Adipocyte (in vitro differentiated cells): ENCODE results near the gene MED12L.

Source experiments
- DNase-seq: peaks from one replicate; pipeline ENCODE4 v3.0.0-alpha.2; 2015; ENCODE audit warnings: low read depth
- H3K27me3 ChIP-seq: replicated peaks from 2 replicates; pipeline ENCODE4 v1.7.0; 2013; ENCODE audit warnings: mild to moderate bottlenecking, low read length, moderate library complexity; ENCODE audit not compliant: control insufficient read depth, insufficient read depth
- H3K36me3 ChIP-seq: 2 replicates; pipeline ENCODE4 v1.7.0; 2013; ENCODE audit warnings: low read length, mild to moderate bottlenecking, moderate library complexity; ENCODE audit not compliant: control insufficient read depth, insufficient read depth, severe bottlenecking
- H3K4me1 ChIP-seq: 2 replicates; pipeline ENCODE4 v1.7.0; 2013; ENCODE audit warnings: mild to moderate bottlenecking, low read length, moderate library complexity; ENCODE audit not compliant: control insufficient read depth, insufficient read depth
- H3K4me3 ChIP-seq: 2 replicates; pipeline ENCODE4 v1.7.0; 2013; ENCODE audit warnings: mild to moderate bottlenecking, low read length, moderate library complexity
- H3K9ac ChIP-seq: 2 replicates; pipeline ENCODE4 v1.7.0; 2013; ENCODE audit warnings: mild to moderate bottlenecking, low read length, moderate library complexity
- H3K9me3 ChIP-seq: 2 replicates; pipeline ENCODE4 v1.7.0; 2013; ENCODE audit warnings: mild to moderate bottlenecking, low read length, moderate library complexity; ENCODE audit not compliant: control insufficient read depth

MED12L gene

GRCh38 chr3:151307131-151307530 is 221.7 kb downstream of the MED12L start:
- no peak for DNase-seq
- peaks cover 35% of the 10 kb centered on the region for H3K4me1 ChIP-seq
- no peak overlapping the region for H3K9ac ChIP-seq
- H3K27me3 ChIP-seq = no peaks in the 10 kb centered on the region
- H3K4me3 ChIP-seq = no peak overlapping the region
- H3K36me3 ChIP-seq = no peaks in the 10 kb centered on the region
- no peaks in the 10 kb centered on the region for H3K9me3 ChIP-seq

- no peaks in the 10 kb centered on the region for H3K9me3 ChIP-seq
- H3K27me3 ChIP-seq = no peaks in the 10 kb centered on the region
- peak; percentile 35 for DNase-seq
- H3K36me3 ChIP-seq = no peaks in the 10 kb centered on the region
- H3K4me3 ChIP-seq = no peak overlapping the region
- no peak overlapping the region for H3K9ac ChIP-seq
- H3K4me1 ChIP-seq = peaks cover 34% of the 10 kb centered on the region
These were observed 222.4 kb downstream of the MED12L start for GRCh38 chr3:151307583-151308488.

- no peak for DNase-seq
- H3K36me3 ChIP-seq = no peaks in the 10 kb centered on the region
These were observed 224.1 kb downstream of the MED12L start for GRCh38 chr3:151309566-151309965.

GRCh38 chr3:151312972-151313371 is 227.5 kb downstream of the MED12L start:
- Histone ChIP-seq H3K4me3 (no peak overlapping the region), H3K4me1 (peaks cover 9% of the 10 kb centered on the region), H3K27me3 (no peaks in the 10 kb centered on the region), H3K36me3 (no peaks in the 10 kb centered on the region), H3K9me3 (peaks cover 11% of the 10 kb centered on the region), H3K9ac (no peak overlapping the region)
- no peak for DNase-seq

More at GRCh38 chr3:151309566-151309965, 224.1 kb downstream of the MED12L start:
- Histone ChIP-seq H3K9ac (no peak overlapping the region), H3K9me3 (peaks cover 2% of the 10 kb centered on the region), H3K27me3 (no peaks in the 10 kb centered on the region), H3K4me3 (no peak overlapping the region), H3K4me1 (peaks cover 28% of the 10 kb centered on the region)

GRCh38 chr3:151314137-151314536 is 228.7 kb downstream of the MED12L start:
- no peak overlapping the region for H3K4me3 ChIP-seq
- no peak overlapping the region for H3K9ac ChIP-seq
- H3K4me1 ChIP-seq = peaks cover 17% of the 10 kb centered on the region
- no peak for DNase-seq
- H3K27me3 ChIP-seq = no peaks in the 10 kb centered on the region
- H3K36me3 ChIP-seq = no peaks in the 10 kb centered on the region
- H3K9me3 ChIP-seq = peaks cover 11% of the 10 kb centered on the region

GRCh38 chr3:151314593-151314992 is 229.1 kb downstream of the MED12L start:
- Histone ChIP-seq H3K4me1 (peaks cover 21% of the 10 kb centered on the region), H3K4me3 (no peak overlapping the region), H3K36me3 (no peaks in the 10 kb centered on the region), H3K9ac (no peak overlapping the region), H3K27me3 (no peaks in the 10 kb centered on the region), H3K9me3 (peaks cover 11% of the 10 kb centered on the region)
- no peak for DNase-seq

GRCh38 chr3:151315136-151315535 is 229.7 kb downstream of the MED12L start:
- no peak for DNase-seq
- H3K4me3 ChIP-seq = no peak overlapping the region

GRCh38 chr3:151315846-151316245 is 230.4 kb downstream of the MED12L start:
- Histone ChIP-seq H3K36me3 (no peaks in the 10 kb centered on the region), H3K9me3 (peaks cover 11% of the 10 kb centered on the region), H3K4me3 (no peak overlapping the region), H3K4me1 (peaks cover 34% of the 10 kb centered on the region), H3K27me3 (no peaks in the 10 kb centered on the region), H3K9ac (no peak overlapping the region)
- DNase-seq = no peak

More at GRCh38 chr3:151315136-151315535, 229.7 kb downstream of the MED12L start:
- H3K27me3 ChIP-seq = no peaks in the 10 kb centered on the region
- no peaks in the 10 kb centered on the region for H3K36me3 ChIP-seq
- no peak overlapping the region for H3K9ac ChIP-seq
- peaks cover 11% of the 10 kb centered on the region for H3K9me3 ChIP-seq
- H3K4me1 ChIP-seq = peaks cover 27% of the 10 kb centered on the region

GRCh38 chr3:151316267-151316991 is 231.0 kb downstream of the MED12L start, which contains the start of gene GPR87:
Gene GPR87, minus strand, starts transcription at chr3:151316820. Its CDS starts 16,720 bp downstream, at chr3:151300100.
- H3K36me3 ChIP-seq = no peaks in the 10 kb centered on the region
- H3K4me3 ChIP-seq = no peak within 1 kb of the TSS
- H3K9ac ChIP-seq = no peak within 1 kb of the TSS
- H3K4me1 ChIP-seq = peaks cover 36% of the 10 kb centered on the region
- H3K27me3 ChIP-seq = no peaks in the 10 kb centered on the region
- peaks cover 11% of the 10 kb centered on the region for H3K9me3 ChIP-seq
- no peak for DNase-seq

GRCh38 chr3:151318313-151318712 is 232.8 kb downstream of the MED12L start:
- DNase-seq = no peak
- Histone ChIP-seq H3K9me3 (peaks cover 11% of the 10 kb centered on the region), H3K4me1 (peaks cover 36% of the 10 kb centered on the region), H3K27me3 (no peaks in the 10 kb centered on the region), H3K36me3 (no peaks in the 10 kb centered on the region), H3K4me3 (no peak overlapping the region), H3K9ac (peak overlapping the region; percentile 40)

GRCh38 chr3:151318991-151319390 is 233.5 kb downstream of the MED12L start:
- no peaks in the 10 kb centered on the region for H3K36me3 ChIP-seq
- H3K4me1 ChIP-seq = peaks cover 36% of the 10 kb centered on the region
- peaks cover 11% of the 10 kb centered on the region for H3K9me3 ChIP-seq
- H3K27me3 ChIP-seq = no peaks in the 10 kb centered on the region
- no peak for DNase-seq
- H3K9ac ChIP-seq = no peak overlapping the region
- no peak overlapping the region for H3K4me3 ChIP-seq
